ENCODE data around the gene SGPL1. TPM values are rescaled to one million over a fixed set of nuclear protein-coding genes. Genes with fewer than 3 reads are reported as not detected.

Gene SGPL1
- total and polyA plus RNA-seq, 2 of the 8 experiments (the other 6 are each of a cell fraction or from before 2014, with no cell fraction given), result 20.5 to 51.6 TPM

GRCh38 chr10:70807556-70807955 is 8.2 kb upstream of the SGPL1 start:
- no peak overlapping the region for H4K91ac ChIP-seq (replicated peaks; ENCODE audit: insufficient read length, low read length)
- H3K4me2 ChIP-seq (ENCODE audit: insufficient read depth in 1 of 2, low read depth in 2 of 2, low read length in 2 of 2), result no peak overlapping the region
- H3K4me3 ChIP-seq (ENCODE audit: extremely low read depth in 1 of 4, insufficient read depth in 2 of 4, low read depth in 3 of 4, low read length in 4 of 4), result no peak overlapping the region
- H2BK5ac ChIP-seq (ENCODE audit: low read depth, low read length), result no peak overlapping the region
- H3K23ac ChIP-seq (ENCODE audit: insufficient read length), result no peak overlapping the region
- no peaks in the 10 kb centered on the region for H3K9me3 ChIP-seq (ENCODE audit: insufficient read depth in 2 of 2, low read depth in 1 of 2, low read length in 1 of 2)
- H3K27ac ChIP-seq (ENCODE audit: low read depth, low read length), result no peak overlapping the region
- peaks cover 0 to 5% (median under 1%) of the 10 kb centered on the region in 4 experiments; a peak in 3 of 7 replicates for H3K4me1 ChIP-seq (replicated peaks in 1 of 4; ENCODE audit: control insufficient read depth in 3 of 4, insufficient read depth in 4 of 4, low read length in 3 of 4)
- H3K18ac ChIP-seq (ENCODE audit: extremely low read depth, low read length), result no peak overlapping the region
- no peaks in the 10 kb centered on the region for H3K79me2 ChIP-seq (ENCODE audit: control insufficient read depth in 1 of 2, insufficient read depth in 2 of 2, low read length in 2 of 2)
- H2BK12ac ChIP-seq (ENCODE audit: low read depth, low read length), result no peak overlapping the region
- no peak overlapping the region for H2BK15ac ChIP-seq (ENCODE audit: low read length)
- no peak overlapping the region for H3K14ac ChIP-seq (ENCODE audit: insufficient read length)
- 77% methylated on average over 3 of the region's 3 CpGs; no CpG with 5 or more reads in 1 of the 2 experiments for WGBS, 2 experiments (ENCODE audit: extremely low coverage in 1 of 2, insufficient coverage in 1 of 2, insufficient read length in 1 of 2, insufficient replicate concordance in 2 of 2, low coverage in 1 of 2, low lambda C conversion rate in 2 of 2, missing lambda C conversion rate in 1 of 2)
- no peak overlapping the region for H2AFZ ChIP-seq (ENCODE audit: low read length)
- no peak overlapping the region for H3K9ac ChIP-seq (replicated peaks in 1 of 4; ENCODE audit: extremely low read depth in 1 of 4, low read depth in 3 of 4, low read length in 3 of 4)
- no peak overlapping the region for H3K4ac ChIP-seq (replicated peaks; ENCODE audit: insufficient read length, low read depth, low read length)
- POLR2A ChIA-PET (ENCODE audit: partially characterized antibody), result interaction anchor here (0.6 kb wide), 1 partner anchor 81 kb away, joined by 3 read pairs; no protein-coding TSS in a partner anchor
- H4K20me1 ChIP-seq (replicated peaks in 1 of 2; ENCODE audit: control insufficient read depth in 1 of 2, insufficient read depth in 2 of 2, low read length in 2 of 2), result no peaks in the 10 kb centered on the region
- TF ChIP-seq CEBPB (IDR thresholded peaks at IDR 0.05; ENCODE audit: low read depth, low read length) (no peak), CHD1 (IDR thresholded peaks at IDR 0.05; ENCODE audit: low read depth, low read length) (no peak), SP4 (IDR thresholded peaks at IDR 0.05; ENCODE audit: low read length) (no peak), ASH2L (IDR thresholded peaks at IDR 0.05; ENCODE audit: low read length) (no peak), JUND (IDR thresholded peaks at IDR 0.05; ENCODE audit: low read length) (no peak)
- no peak overlapping the region for H4K8ac ChIP-seq (ENCODE audit: extremely low read depth, insufficient read depth, low read length)
- DNase-seq (ENCODE audit: low read depth in 1 of 2, low spot score in 2 of 2), result no peak
- no peak overlapping the region for H4K5ac ChIP-seq (ENCODE audit: insufficient read length, low read depth, low read length)
- H2AK5ac ChIP-seq (ENCODE audit: low read depth, low read length), result no peak overlapping the region
- no peak overlapping the region for H2BK120ac ChIP-seq (replicated peaks; ENCODE audit: low read depth, low read length)
- H3K56ac ChIP-seq (replicated peaks; ENCODE audit: insufficient read length, low read depth, low read length), result no peak overlapping the region
- FAIRE-seq, result no peak
- no peaks in the 10 kb centered on the region for H3K79me1 ChIP-seq (ENCODE audit: low read depth, low read length)
- H3K36me3 ChIP-seq (ENCODE audit: control insufficient read depth in 2 of 4, insufficient read depth in 4 of 4, low read length in 3 of 4), result no peaks in the 10 kb centered on the region
- CTCF ChIA-PET (ENCODE audit: partially characterized antibody), result interaction anchor here (1.2 to 1.5 kb wide), 2 partner anchors 47 to 346 kb away, joined by 3 to 4 read pairs; no protein-coding TSS in a partner anchor
- no peak overlapping the region for H2BK20ac ChIP-seq (ENCODE audit: low read length)
- H3K23me2 ChIP-seq (ENCODE audit: low read depth, low read length), result no peaks in the 10 kb centered on the region; the same call in 1 of the 2 replicates
- H3K27me3 ChIP-seq (replicated peaks in 1 of 4; ENCODE audit: control insufficient read depth in 3 of 4, extremely low read depth in 1 of 4, insufficient read depth in 3 of 4, low read length in 3 of 4), result no peaks in the 10 kb centered on the region; a peak in 1 of 7 replicates
